IPS-18a (cell line): ENCODE measurements around the gene OXGR1.
A peak's percentile ranks its signal among the peaks of the same experiment; 100 is the strongest.

ENCODE experiments used
- H3K27ac ChIP-seq: one replicate; pipeline ENCODE4 v1.5.1; 2013; ENCODE audit warnings: low read length
- H3K27me3 ChIP-seq: one replicate; pipeline ENCODE4 v1.6.1; 2013; ENCODE audit warnings: mild to moderate bottlenecking, low read length; ENCODE audit not compliant: control insufficient read depth, insufficient read depth
- H3K36me3 ChIP-seq: one replicate; pipeline ENCODE4 v1.6.1; 2013; ENCODE audit warnings: low read depth, low read length; ENCODE audit not compliant: control insufficient read depth
- H3K4me1 ChIP-seq: one replicate; pipeline ENCODE4 v1.6.1; 2013; ENCODE audit warnings: low read depth, low read length; ENCODE audit not compliant: control insufficient read depth
- H3K4me3 ChIP-seq: one replicate; pipeline ENCODE4 v1.5.1; 2013; ENCODE audit warnings: low read length
- H3K9ac ChIP-seq: one replicate; pipeline ENCODE4 v1.6.1; 2013; ENCODE audit warnings: mild to moderate bottlenecking, low read length, moderate library complexity
- H3K9me3 ChIP-seq: one replicate; pipeline ENCODE4 v1.6.1; 2013; ENCODE audit warnings: low read depth, low read length; ENCODE audit not compliant: control insufficient read depth

The OXGR1 gene

GRCh38 chr13:97003071-97003470, 8.8 kb upstream of the OXGR1 start:
- Histone ChIP-seq H3K4me1 (peaks cover 4% of the 10 kb centered on the region), H3K9me3 (no peaks in the 10 kb centered on the region), H3K36me3 (no peaks in the 10 kb centered on the region), H3K4me3 (no peak overlapping the region), H3K27ac (no peak overlapping the region), H3K9ac (no peak overlapping the region), H3K27me3 (peaks cover 65% of the 10 kb centered on the region)

GRCh38 chr13:97002581-97002980, 8.3 kb upstream of the OXGR1 start:
- H3K27me3 ChIP-seq: peaks cover 70% of the 10 kb centered on the region
- peaks cover 4% of the 10 kb centered on the region for H3K4me1 ChIP-seq
- H3K9me3 ChIP-seq: no peaks in the 10 kb centered on the region
- H3K36me3 ChIP-seq: no peaks in the 10 kb centered on the region
- H3K9ac ChIP-seq: no peak overlapping the region
- no peak overlapping the region for H3K27ac ChIP-seq
- H3K4me3 ChIP-seq: no peak overlapping the region

GRCh38 chr13:97001636-97002035, 7.4 kb upstream of the OXGR1 start:
- peaks cover 80% of the 10 kb centered on the region for H3K27me3 ChIP-seq

GRCh38 chr13:97000295-97000925, 6.1 kb upstream of the OXGR1 start:
- H3K27me3 ChIP-seq: peaks cover 92% of the 10 kb centered on the region
- peaks cover 4% of the 10 kb centered on the region for H3K4me1 ChIP-seq
- H3K27ac ChIP-seq: no peak overlapping the region

More at GRCh38 chr13:97001636-97002035, 7.4 kb upstream of the OXGR1 start:
- no peak overlapping the region for H3K27ac ChIP-seq
- no peaks in the 10 kb centered on the region for H3K9me3 ChIP-seq
- H3K4me3 ChIP-seq: no peak overlapping the region
- no peaks in the 10 kb centered on the region for H3K36me3 ChIP-seq
- H3K4me1 ChIP-seq: peaks cover 4% of the 10 kb centered on the region
- H3K9ac ChIP-seq: no peak overlapping the region

GRCh38 chr13:96999091-96999490, 4.8 kb upstream of the OXGR1 start:
- Histone ChIP-seq H3K27me3 (peaks cover 100% of the 10 kb centered on the region), H3K9me3 (no peaks in the 10 kb centered on the region), H3K4me1 (peaks cover 9% of the 10 kb centered on the region), H3K36me3 (no peaks in the 10 kb centered on the region), H3K4me3 (no peak overlapping the region), H3K9ac (no peak overlapping the region), H3K27ac (no peak overlapping the region)

More at GRCh38 chr13:97000295-97000925, 6.1 kb upstream of the OXGR1 start:
- Histone ChIP-seq H3K9me3 (no peaks in the 10 kb centered on the region), H3K36me3 (no peaks in the 10 kb centered on the region), H3K4me3 (no peak overlapping the region), H3K9ac (no peak overlapping the region)

GRCh38 chr13:96998051-96998450, 3.8 kb upstream of the OXGR1 start:
- Histone ChIP-seq H3K4me3 (no peak overlapping the region), H3K36me3 (no peaks in the 10 kb centered on the region), H3K4me1 (peaks cover 9% of the 10 kb centered on the region), H3K27ac (no peak overlapping the region), H3K27me3 (peaks cover 100% of the 10 kb centered on the region), H3K9ac (no peak overlapping the region), H3K9me3 (no peaks in the 10 kb centered on the region)

GRCh38 chr13:96996886-96997285, 2.6 kb upstream of the OXGR1 start:
- Histone ChIP-seq H3K36me3 (no peaks in the 10 kb centered on the region), H3K27me3 (peaks cover 97% of the 10 kb centered on the region), H3K27ac (no peak overlapping the region), H3K4me1 (peaks cover 9% of the 10 kb centered on the region), H3K4me3 (no peak overlapping the region), H3K9me3 (no peaks in the 10 kb centered on the region), H3K9ac (no peak overlapping the region)

GRCh38 chr13:96996107-96996506, 1.8 kb upstream of the OXGR1 start:
- H3K4me3 ChIP-seq: no peak overlapping the region
- H3K27me3 ChIP-seq: peaks cover 89% of the 10 kb centered on the region
- H3K9me3 ChIP-seq: no peaks in the 10 kb centered on the region
- H3K27ac ChIP-seq: no peak overlapping the region
- H3K36me3 ChIP-seq: no peaks in the 10 kb centered on the region
- peaks cover 9% of the 10 kb centered on the region for H3K4me1 ChIP-seq
- H3K9ac ChIP-seq: no peak overlapping the region

GRCh38 chr13:96994858-96995243, 575 bp upstream of the OXGR1 start:
- Histone ChIP-seq H3K36me3 (no peaks in the 10 kb centered on the region), H3K27me3 (peaks cover 77% of the 10 kb centered on the region), H3K9me3 (no peaks in the 10 kb centered on the region), H3K9ac (no peak overlapping the region), H3K4me3 (peak overlapping the region; percentile 71), H3K4me1 (peaks cover 5% of the 10 kb centered on the region), H3K27ac (no peak overlapping the region)

GRCh38 chr13:96993634-96994016, 651 bp downstream of the OXGR1 start:
- Histone ChIP-seq H3K9me3 (no peaks in the 10 kb centered on the region), H3K27me3 (peaks cover 65% of the 10 kb centered on the region), H3K27ac (no peak overlapping the region), H3K4me3 (peak overlapping the region; percentile 71), H3K4me1 (peaks cover 5% of the 10 kb centered on the region), H3K9ac (peak overlapping the region; percentile 12), H3K36me3 (no peaks in the 10 kb centered on the region)

- Histone ChIP-seq H3K9me3 (no peaks in the 10 kb centered on the region), H3K27me3 (peaks cover 55% of the 10 kb centered on the region), H3K27ac (no peak overlapping the region), H3K4me1 (peaks cover 5% of the 10 kb centered on the region), H3K36me3 (no peaks in the 10 kb centered on the region), H3K4me3 (no peak overlapping the region), H3K9ac (no peak overlapping the region)
Measured at GRCh38 chr13:96992633-96993032, 1.6 kb downstream of the OXGR1 start.

- H3K9ac ChIP-seq: no peak overlapping the region
- H3K36me3 ChIP-seq: no peaks in the 10 kb centered on the region
- H3K27me3 ChIP-seq: peaks cover 39% of the 10 kb centered on the region
- no peak overlapping the region for H3K27ac ChIP-seq
- H3K9me3 ChIP-seq: no peaks in the 10 kb centered on the region
- H3K4me3 ChIP-seq: no peak overlapping the region
- peaks cover 5% of the 10 kb centered on the region for H3K4me1 ChIP-seq
Measured at GRCh38 chr13:96991072-96991471, 3.2 kb downstream of the OXGR1 start.
